Measurements from ENCODE around the gene HPN.
"Not testable (repeated sequence)": the region's sequence is repeated elsewhere in the genome, so short reads cannot be mapped to it uniquely, and the experiment has no call there.

The HPN gene

DNA sequence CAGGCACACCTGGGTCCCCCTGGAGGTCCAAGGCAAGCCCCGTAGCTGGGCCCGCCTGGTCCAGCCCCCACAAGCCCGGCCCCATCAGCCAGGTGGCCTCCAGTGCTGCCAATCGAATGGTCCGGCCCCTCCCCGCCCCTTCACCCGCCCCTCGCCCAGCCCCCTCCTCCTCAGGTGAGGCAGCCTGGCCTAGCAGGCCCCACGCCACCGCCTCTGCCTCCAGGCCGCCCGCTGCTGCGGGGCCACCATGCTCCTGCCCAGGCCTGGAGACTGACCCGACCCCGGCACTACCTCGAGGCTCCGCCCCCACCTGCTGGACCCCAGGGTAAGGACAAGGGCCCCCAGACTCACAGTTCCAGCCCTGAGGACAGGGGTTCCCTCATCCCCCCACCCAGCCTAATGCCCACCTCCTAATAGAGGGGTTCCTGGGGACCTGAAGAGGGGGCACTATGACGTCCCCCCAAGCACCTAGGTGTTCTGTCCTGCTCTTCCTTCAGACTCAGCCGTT is at the start of gene HPN:
Gene HPN (plus strand): TSS at position 174 of the 508 bp plus-strand sequence. CDS start 786 bp downstream, outside the sequence.
- no peaks in the 10 kb centered on the region for H3K36me3 ChIP-seq (ENCODE audit: insufficient read depth, low read length)
- peak within 1 kb of the TSS; percentile 61 for H3K9ac ChIP-seq (ENCODE audit: low read depth, low read length)
- no peaks in the 10 kb centered on the region for H3K9me3 ChIP-seq (ENCODE audit: control insufficient read depth, insufficient read depth, low read length)
- H3K4me1 ChIP-seq (ENCODE audit: insufficient read depth, low read length), result peaks cover 18% of the 10 kb centered on the region

DNA sequence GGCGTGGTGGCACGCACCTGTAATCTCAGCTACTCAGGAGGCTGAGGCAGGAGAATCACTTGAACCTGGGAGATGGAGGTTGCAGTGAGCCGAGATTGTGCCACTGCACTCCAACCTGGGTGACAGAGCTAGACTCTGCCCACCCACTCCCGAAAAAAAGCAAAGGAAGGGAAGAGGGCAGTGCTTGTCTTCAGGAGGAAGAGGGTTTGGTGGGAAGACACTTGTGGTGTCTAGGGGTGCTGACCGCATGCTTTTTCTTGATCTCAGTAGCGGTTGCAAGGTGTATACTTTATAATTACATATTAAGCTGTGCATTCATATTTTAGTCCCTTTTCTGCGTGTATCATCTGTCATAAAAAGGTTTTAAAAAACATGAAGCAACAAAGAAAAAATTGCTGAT is 48.9 kb upstream of the HPN start:
- H3K9ac ChIP-seq (ENCODE audit: low read depth, low read length); H3K36me3 ChIP-seq (ENCODE audit: insufficient read depth, low read length); H3K9me3 ChIP-seq (ENCODE audit: control insufficient read depth, insufficient read depth, low read length): not testable (repeated sequence)
- H3K4me1 ChIP-seq (ENCODE audit: insufficient read depth, low read length), result peaks cover 11% of the 10 kb centered on the region

DNA sequence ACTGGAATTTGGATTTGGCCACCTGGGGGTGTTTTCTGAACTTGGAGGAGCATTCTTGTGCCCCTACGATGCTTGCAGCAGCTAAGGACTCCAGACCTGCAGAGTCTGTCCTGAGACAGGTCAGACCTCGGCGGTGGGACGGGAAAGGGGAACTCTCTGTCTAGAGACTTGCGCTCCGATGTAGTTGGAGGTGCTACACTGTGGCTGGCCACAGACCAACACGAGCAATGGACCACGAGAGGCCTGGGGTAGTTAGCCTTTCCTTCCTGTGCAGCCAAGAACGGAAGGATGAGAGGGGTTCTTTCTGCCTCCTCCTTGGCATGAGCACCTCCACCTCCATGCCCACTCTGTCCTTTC is 47.3 kb upstream of the HPN start:
- Histone ChIP-seq H3K4me1 (ENCODE audit: insufficient read depth, low read length) (peaks cover 16% of the 10 kb centered on the region), H3K9ac (ENCODE audit: low read depth, low read length) (no peak overlapping the region), H3K9me3 (ENCODE audit: control insufficient read depth, insufficient read depth, low read length) (no peaks in the 10 kb centered on the region), H3K36me3 (ENCODE audit: insufficient read depth, low read length) (no peaks in the 10 kb centered on the region)

DNA sequence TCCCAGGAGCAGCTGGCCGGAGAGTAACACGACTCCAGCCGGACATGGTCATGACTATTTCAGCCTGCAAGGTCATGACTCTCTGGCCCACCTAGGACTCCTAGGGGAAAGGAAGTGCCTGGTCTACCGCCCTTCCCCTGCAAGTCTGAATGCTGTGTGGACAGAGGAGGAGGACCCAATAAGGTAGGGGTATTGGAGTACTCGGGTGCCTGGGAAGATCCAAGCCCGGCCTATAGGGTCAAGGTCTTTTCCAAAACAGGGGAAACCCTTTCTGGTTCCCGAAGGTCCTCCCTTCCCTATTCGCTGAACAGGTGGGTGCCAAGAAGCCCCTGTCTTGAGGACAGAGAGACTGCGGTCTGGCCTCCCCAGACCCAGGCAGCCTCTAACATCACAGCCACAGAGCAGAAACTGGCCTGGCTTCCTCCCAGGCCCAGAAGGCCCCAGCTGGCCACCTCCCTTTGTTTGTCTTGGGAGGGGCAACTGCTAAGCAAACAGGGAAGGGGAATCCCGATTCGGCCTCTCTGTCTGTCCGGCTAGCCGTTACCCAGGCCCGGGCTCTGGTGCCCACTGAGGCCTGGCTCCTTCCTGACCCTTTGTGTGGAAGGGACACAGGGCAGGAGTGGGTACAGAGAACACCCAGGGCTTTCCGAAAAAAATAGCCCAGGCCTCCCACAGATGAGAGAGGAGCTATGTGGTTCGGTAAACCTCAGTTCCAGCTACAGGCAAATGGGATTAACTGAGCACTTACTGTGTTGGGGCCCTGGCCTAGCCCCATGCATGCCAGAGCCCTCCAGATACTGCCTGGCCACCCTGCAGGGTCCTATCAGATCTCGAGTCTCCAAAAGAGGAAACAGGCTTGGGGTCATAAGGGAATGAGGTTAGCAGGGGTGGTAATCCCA is 46.6 kb upstream of the HPN start:
- H3K36me3 ChIP-seq (ENCODE audit: insufficient read depth, low read length), result no peaks in the 10 kb centered on the region
- H3K4me1 ChIP-seq (ENCODE audit: insufficient read depth, low read length), result peaks cover 16% of the 10 kb centered on the region
- H3K9ac ChIP-seq (ENCODE audit: low read depth, low read length), result no peak overlapping the region
- H3K9me3 ChIP-seq (ENCODE audit: control insufficient read depth, insufficient read depth, low read length), result no peaks in the 10 kb centered on the region

DNA sequence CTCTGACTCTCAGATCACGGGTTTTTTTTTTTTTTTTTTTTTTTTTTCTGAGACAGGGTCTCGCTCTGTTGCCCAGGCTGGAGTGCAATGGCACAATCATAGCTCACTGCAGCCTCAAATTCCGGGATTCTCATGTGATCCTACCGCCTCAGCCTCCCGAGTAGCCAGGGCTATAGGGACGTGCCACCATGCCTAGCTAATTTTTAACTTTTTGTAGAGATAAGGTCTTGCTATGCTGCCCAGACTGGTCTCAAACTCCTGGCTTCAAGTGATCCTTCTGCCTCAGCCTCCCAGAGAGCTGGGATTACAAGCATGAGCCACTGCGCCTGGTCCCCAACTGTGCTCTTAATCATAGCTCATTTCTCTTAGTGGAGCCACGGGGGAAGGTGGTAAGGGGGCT is 46.0 kb upstream of the HPN start:
- Histone ChIP-seq H3K9me3 (ENCODE audit: control insufficient read depth, insufficient read depth, low read length) (no peaks in the 10 kb centered on the region), H3K36me3 (ENCODE audit: insufficient read depth, low read length) (no peaks in the 10 kb centered on the region), H3K4me1 (ENCODE audit: insufficient read depth, low read length) (peaks cover 16% of the 10 kb centered on the region), H3K9ac (ENCODE audit: low read depth, low read length) (no peak overlapping the region)

DNA sequence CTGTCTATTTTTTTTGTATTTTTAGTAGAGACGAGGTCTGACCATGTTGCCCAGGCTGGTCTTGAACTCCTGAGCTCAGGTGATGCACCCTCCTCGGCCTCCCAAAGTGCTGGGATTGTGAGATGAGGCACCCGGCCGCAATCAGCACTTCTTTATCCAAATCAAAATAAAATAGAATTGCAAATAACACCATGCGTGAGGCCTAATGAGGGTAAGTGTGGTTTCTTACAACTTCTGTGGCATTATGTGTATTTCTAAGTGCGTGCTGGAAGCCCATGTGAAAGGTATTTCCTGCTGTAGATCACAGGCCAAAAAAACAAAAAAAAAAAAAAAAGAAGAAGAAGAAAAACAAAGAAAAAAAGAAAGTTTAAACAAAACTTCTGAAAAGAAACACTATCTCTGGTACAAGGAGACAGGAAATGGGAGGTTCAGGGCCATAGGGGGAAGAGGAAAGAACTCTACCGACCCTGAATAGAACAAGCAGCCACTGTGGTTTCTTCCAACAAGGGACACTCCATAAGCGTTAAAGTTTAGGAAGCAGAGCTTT is 44.4 kb upstream of the HPN start:
- H3K36me3 ChIP-seq (ENCODE audit: insufficient read depth, low read length), result no peaks in the 10 kb centered on the region
- H3K9ac ChIP-seq (ENCODE audit: low read depth, low read length), result no peak overlapping the region
- no peaks in the 10 kb centered on the region for H3K9me3 ChIP-seq (ENCODE audit: control insufficient read depth, insufficient read depth, low read length)
- peaks cover 20% of the 10 kb centered on the region for H3K4me1 ChIP-seq (ENCODE audit: insufficient read depth, low read length)

DNA sequence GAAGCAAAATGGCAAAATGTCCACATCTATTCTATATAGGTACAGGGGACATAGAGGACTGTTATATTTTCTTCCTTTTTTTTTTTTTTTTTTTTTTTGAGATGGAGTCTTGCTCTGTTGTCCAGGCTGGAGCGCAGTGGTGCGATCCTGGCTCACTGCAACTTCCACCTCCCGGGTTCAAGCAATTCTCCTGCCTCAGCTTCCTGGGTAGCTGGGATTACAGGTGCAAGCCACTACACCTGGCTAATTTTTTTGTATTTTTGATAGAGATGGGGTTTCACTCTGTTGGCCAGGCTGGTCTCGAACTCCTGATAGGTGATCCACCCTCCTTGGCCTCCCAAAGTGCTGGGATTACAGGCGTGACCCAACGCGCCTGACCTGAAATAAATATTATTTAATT is 43.3 kb upstream of the HPN start:
- H3K4me1 ChIP-seq (ENCODE audit: insufficient read depth, low read length), result peaks cover 26% of the 10 kb centered on the region
- not testable (repeated sequence) for H3K9ac ChIP-seq (ENCODE audit: low read depth, low read length)

DNA sequence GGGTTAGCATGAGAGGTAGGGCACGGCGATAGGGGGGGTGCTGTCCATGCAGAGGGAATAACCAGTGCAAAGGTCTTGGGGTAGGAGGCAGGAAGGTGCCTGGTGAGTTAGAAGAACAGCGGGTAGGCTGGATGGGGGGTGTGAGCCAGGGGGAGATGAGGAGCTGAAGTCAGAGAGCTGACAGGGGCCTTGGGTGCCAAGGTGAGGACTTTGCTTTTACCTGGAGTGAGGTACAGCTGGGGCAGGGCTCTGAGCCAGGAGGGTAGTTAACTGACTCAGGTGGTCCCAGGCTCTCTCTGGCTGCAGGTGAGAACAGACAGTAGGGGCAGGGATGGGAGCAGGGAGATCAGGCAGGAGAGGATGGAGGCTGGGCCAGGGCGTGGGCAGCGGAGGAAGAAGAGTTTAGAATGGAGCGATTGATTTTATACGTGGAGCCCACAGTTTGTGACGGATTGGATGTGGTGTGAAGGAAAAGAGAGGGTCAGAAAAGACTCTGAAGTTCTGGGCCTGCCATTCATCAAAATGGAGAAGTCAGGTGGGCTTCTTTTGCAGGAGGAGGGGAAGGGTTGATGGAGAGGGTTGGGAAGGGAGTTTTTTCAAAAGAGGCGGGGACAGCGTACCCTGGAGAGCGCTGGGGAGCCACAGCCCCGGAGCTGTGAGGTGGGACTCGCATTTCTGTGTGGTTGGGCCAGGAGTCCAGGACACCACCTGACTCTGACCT is 42.6 kb upstream of the HPN start:
- no peaks in the 10 kb centered on the region for H3K36me3 ChIP-seq (ENCODE audit: insufficient read depth, low read length)
- H3K4me1 ChIP-seq (ENCODE audit: insufficient read depth, low read length), result peaks cover 32% of the 10 kb centered on the region
- peak overlapping the region; percentile 97 for H3K9ac ChIP-seq (ENCODE audit: low read depth, low read length)
- no peaks in the 10 kb centered on the region for H3K9me3 ChIP-seq (ENCODE audit: control insufficient read depth, insufficient read depth, low read length)

More for the DNA sequence above, 43.3 kb upstream of the HPN start:
- H3K36me3 ChIP-seq (ENCODE audit: insufficient read depth, low read length); H3K9me3 ChIP-seq (ENCODE audit: control insufficient read depth, insufficient read depth, low read length): not testable (repeated sequence)

DNA sequence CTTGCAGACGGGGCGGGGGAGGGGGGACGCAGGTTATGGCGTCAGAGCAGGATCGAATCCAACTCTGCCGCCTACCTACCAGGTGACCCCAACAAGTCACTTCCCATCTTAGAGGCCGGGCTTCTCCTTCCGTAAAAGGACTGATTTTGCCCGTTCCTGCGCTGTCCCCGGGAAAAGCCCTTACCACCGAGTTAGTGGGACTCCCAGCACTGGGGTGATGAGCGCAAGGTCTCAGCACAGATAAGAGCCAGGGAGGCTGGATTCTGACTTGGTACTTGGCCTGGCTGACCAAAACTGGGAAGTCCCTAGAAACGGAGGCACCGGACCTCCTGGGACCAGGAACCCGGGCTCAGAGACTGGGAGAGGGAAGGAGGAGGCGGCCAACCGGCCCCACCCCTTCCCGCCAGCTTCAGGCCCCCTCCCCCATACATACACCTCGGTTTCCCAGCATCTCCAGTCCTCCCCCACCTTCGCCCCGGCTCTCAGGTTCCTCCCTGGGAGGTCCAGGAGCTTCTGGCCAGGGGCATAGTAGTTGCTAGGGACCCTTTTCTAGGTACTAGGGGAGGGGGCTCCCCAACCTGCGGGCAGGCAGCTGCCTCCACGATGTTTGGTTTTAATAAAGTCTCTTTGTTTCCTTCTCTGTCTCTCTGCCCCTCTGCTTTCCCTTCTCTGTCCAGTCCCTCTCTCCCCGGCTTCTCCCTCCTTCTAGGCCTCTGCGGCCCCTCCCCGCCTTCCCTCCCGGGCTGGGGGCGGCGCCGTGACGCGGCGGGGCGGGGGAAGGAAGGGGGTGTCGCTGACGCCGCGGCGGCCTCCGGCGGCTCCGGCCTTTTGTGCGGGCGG is 41.8 kb upstream of the HPN start, which contains the start of gene GRAMD1A:
Gene GRAMD1A (plus strand): TSS at position 826 of the 840 bp plus-strand sequence. CDS start 156 bp downstream, outside the sequence.
- Histone ChIP-seq H3K9ac (ENCODE audit: low read depth, low read length) (peak within 1 kb of the TSS; percentile 97), H3K4me1 (ENCODE audit: insufficient read depth, low read length) (peaks cover 33% of the 10 kb centered on the region), H3K9me3 (ENCODE audit: control insufficient read depth, insufficient read depth, low read length) (no peaks in the 10 kb centered on the region), H3K36me3 (ENCODE audit: insufficient read depth, low read length) (no peaks in the 10 kb centered on the region)

DNA sequence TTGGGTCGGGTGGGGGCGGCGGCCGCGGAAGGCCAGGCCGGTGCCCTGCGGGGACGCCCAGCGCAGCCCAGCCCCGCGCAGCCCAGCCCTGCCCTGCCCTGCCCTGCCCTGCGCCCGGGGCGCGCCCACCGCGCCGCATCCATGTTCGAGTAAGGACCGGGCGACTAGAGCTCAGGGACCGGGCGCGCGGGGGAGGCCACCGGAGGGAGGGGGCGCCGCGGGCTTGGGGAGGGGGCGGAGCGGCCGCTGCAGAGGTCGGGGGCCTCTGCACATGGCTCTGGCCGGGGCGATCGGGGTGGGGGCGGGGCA is 41.2 kb upstream of the HPN start:
- no peaks in the 10 kb centered on the region for H3K9me3 ChIP-seq (ENCODE audit: control insufficient read depth, insufficient read depth, low read length)
- peak overlapping the region; percentile 54 for H3K9ac ChIP-seq (ENCODE audit: low read depth, low read length)
- peaks cover 33% of the 10 kb centered on the region for H3K4me1 ChIP-seq (ENCODE audit: insufficient read depth, low read length)
- no peaks in the 10 kb centered on the region for H3K36me3 ChIP-seq (ENCODE audit: insufficient read depth, low read length)

DNA sequence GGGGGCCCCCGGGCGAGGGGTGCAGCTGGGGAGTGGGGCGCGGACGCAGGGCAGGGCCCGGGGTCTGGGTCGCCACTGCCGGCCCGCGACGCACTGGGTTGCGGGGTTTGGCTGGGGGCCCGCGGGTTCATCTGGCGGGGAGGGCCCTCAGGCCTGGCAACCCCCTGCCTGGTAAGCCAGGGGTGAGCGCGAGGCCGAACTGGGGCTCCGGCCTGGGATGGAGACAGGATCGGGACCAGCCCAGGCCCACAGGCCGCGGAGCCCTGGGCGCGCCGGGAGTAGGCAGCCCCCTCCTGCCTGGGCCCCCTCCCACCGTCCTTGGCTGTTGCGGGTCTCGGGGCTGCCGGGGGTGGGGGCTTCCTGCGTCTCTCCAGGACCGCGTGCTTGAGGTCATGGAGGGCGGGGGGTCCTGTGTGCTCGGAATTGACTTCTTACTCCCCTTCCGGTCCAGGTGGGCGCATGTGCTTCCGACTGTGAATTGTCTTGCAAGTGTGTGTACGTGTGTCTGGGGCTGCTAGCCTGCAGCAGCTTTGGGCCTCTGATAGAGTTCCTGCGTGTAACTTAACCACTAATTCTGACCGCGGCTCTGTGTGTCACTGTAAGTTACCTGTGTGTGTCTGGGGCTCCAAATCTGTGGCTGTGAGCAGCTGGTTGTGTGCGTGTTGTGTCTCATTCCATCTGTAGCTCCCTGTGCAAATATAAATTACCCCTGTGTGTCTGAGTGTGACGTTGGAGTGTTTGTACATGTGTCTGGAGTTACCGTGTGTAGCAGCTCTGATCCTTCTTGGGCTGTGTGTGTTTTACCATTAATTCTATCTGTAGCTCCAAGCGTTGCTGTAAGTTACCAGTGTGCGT is 40.6 kb upstream of the HPN start:
- Histone ChIP-seq H3K36me3 (ENCODE audit: insufficient read depth, low read length) (peaks cover 4% of the 10 kb centered on the region), H3K4me1 (ENCODE audit: insufficient read depth, low read length) (peaks cover 33% of the 10 kb centered on the region), H3K9me3 (ENCODE audit: control insufficient read depth, insufficient read depth, low read length) (no peaks in the 10 kb centered on the region), H3K9ac (ENCODE audit: low read depth, low read length) (peak overlapping the region; percentile 54)

DNA sequence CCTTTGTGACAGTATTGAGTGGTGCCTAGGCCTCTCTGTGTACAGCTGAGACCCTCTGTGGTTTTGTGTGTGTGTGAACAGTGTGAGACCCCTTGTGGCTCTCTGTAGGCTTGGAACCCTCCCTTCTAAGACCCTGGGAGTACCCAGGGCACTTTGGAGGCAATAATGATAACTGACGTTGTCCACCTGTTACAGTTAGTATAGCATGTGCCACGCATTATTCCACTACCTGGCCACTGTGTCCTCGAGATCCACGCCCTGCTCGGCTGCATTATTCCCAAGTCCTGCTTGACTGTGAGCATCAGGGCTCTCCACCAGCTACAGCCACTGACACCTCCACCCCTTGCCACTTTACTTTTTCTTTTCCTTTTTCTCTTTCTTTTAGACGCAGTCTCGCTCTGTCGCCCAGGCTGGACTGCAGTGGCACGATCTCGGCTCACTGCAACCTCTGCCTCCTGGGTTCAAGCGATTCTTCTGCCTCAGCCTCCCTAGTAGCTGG is 39.4 kb upstream of the HPN start:
- Histone ChIP-seq H3K36me3 (ENCODE audit: insufficient read depth, low read length) (peaks cover 8% of the 10 kb centered on the region), H3K4me1 (ENCODE audit: insufficient read depth, low read length) (peaks cover 27% of the 10 kb centered on the region), H3K9ac (ENCODE audit: low read depth, low read length) (peak overlapping the region; percentile 27; the same call in 1 of the 2 replicates), H3K9me3 (ENCODE audit: control insufficient read depth, insufficient read depth, low read length) (no peaks in the 10 kb centered on the region)

All from ES-I3 (cell line).